Neural cell (in vitro differentiated cells): ENCODE data around the gene ZSCAN9. TPM values are rescaled to one million over a fixed set of nuclear protein-coding genes. Genes with fewer than 3 reads are reported as not detected.

ENCODE experiments used
- H2AFZ ChIP-seq: fragments of 200-600, 300-800 bp; sonication (generic), shearing (Covaris generic); 2 replicates; pipeline ENCODE4 v1.6.0; 2014; ENCODE audit warnings: low read depth, mild to moderate bottlenecking, antibody characterized with exemption, low read length, moderate library complexity
- H3F3A ChIP-seq: fragments of 200-600 bp; shearing (Covaris generic); 2 replicates; pipeline ENCODE4 v1.6.1; 2016; ENCODE audit warnings: mild to moderate bottlenecking, moderate library complexity, mixed read lengths, antibody characterized with exemption, low read length; ENCODE audit not compliant: insufficient read depth, poor library complexity, severe bottlenecking
- H3K27ac ChIP-seq: fragments of 200-600, 300-800 bp; sonication (generic), shearing (Covaris generic); 2 replicates; pipeline ENCODE4 v1.5.1; 2014; ENCODE audit warnings: mild to moderate bottlenecking, low read length, moderate library complexity
- H3K27me3 ChIP-seq: fragments of 300-800, 200-600 bp; sonication (generic), shearing (Covaris generic); 2 replicates; pipeline ENCODE4 v1.6.0; 2014; ENCODE audit warnings: mild to moderate bottlenecking, low read depth, low read length, moderate library complexity; ENCODE audit not compliant: insufficient read depth
- H3K36me3 ChIP-seq: fragments of 300-800, 200-600 bp; sonication (generic), shearing (Covaris generic); 2 replicates; pipeline ENCODE4 v1.5.1; 2014; ENCODE audit warnings: mild to moderate bottlenecking, antibody characterized with exemption, low read length, moderate library complexity; ENCODE audit not compliant: insufficient read depth
- H3K4me2 ChIP-seq: fragments of 300-800, 200-600 bp; sonication (generic), shearing (Covaris generic); 2 replicates; pipeline ENCODE4 v1.6.0; 2014; ENCODE audit warnings: mild to moderate bottlenecking, low read length
- H3K4me3 ChIP-seq: fragments of 300-800, 200-600 bp; sonication (generic), shearing (Covaris generic); 2 replicates; pipeline ENCODE4 v1.5.1; 2014; ENCODE audit warnings: mild to moderate bottlenecking, low read length, moderate library complexity
- H3K79me2 ChIP-seq: fragments of 200-600 bp; shearing (Covaris generic); replicated peaks from 2 replicates; pipeline ENCODE4 v1.6.0; 2014; ENCODE audit warnings: mild to moderate bottlenecking, low read length, moderate library complexity; ENCODE audit not compliant: insufficient read depth
- H3K9ac ChIP-seq: fragments of 300-800, 200-600 bp; sonication (generic), shearing (Covaris generic); 2 replicates; pipeline ENCODE4 v1.6.1; 2016; ENCODE audit warnings: mild to moderate bottlenecking, low read length, mixed read lengths
- H3K9me2 ChIP-seq: fragments of 200-600 bp; shearing (Covaris generic); 2 replicates; pipeline ENCODE4 v1.6.1; 2016; ENCODE audit warnings: mild to moderate bottlenecking, low read length, mixed read lengths; ENCODE audit not compliant: insufficient read depth
- H3K9me3 ChIP-seq: fragments of 200-600, 300-800 bp; sonication (generic), shearing (Covaris generic); 2 replicates; pipeline ENCODE4 v1.6.1; 2016; ENCODE audit warnings: mild to moderate bottlenecking, mixed run types, low read length, moderate library complexity, mixed read lengths
- H4K20me1 ChIP-seq: fragments of 200-600 bp; shearing (Covaris generic); 2 replicates; pipeline ENCODE4 v1.6.1; 2016; ENCODE audit warnings: mild to moderate bottlenecking, mixed run types; ENCODE audit not compliant: insufficient read depth
- EP300 ChIP-seq: fragments of 450-650 bp; conservative IDR thresholded peaks from 2 replicates; pipeline ENCODE4 v1.6.1; 2014; ENCODE audit warnings: antibody characterized with exemption, mild to moderate bottlenecking, moderate library complexity; ENCODE audit not compliant: poor library complexity, severe bottlenecking
- EZH2 ChIP-seq: fragments of 200-600, 300-800 bp; shearing (Covaris generic), sonication (generic); IDR thresholded peaks from 2 replicates; pipeline ENCODE4 v1.6.1; 2014; ENCODE audit warnings: antibody characterized with exemption, low read length, borderline replicate concordance, mild to moderate bottlenecking; ENCODE audit not compliant: insufficient read depth, poor library complexity, severe bottlenecking
- MXI1 ChIP-seq: fragments of 450-650 bp; conservative IDR thresholded peaks from 2 replicates; pipeline ENCODE4 v1.6.1; 2014; ENCODE audit warnings: antibody characterized with exemption, mild to moderate bottlenecking; ENCODE audit not compliant: poor library complexity, severe bottlenecking
- POLR2AphosphoS5 ChIP-seq: IDR thresholded peaks from 2 replicates; pipeline ENCODE4 v1.6.1; 2012
- RAD21 ChIP-seq: fragments of 450-650 bp; conservative IDR thresholded peaks from 2 replicates; pipeline ENCODE4 v1.6.1; 2014; ENCODE audit warnings: antibody characterized with exemption, mild to moderate bottlenecking, moderate library complexity
- SMC3 ChIP-seq: fragments of 450-650 bp; conservative IDR thresholded peaks from 2 replicates; pipeline ENCODE4 v1.6.1; 2014; ENCODE audit warnings: antibody characterized with exemption, mild to moderate bottlenecking, moderate library complexity; ENCODE audit not compliant: poor library complexity
- TAF1 ChIP-seq: IDR thresholded peaks from 2 replicates; pipeline ENCODE4 v1.6.1; 2012; ENCODE audit warnings: low read depth
- polyA plus RNA-seq: library from polyadenylated mRNA; depleted of rRNA; stranded (reverse); fragments of >200 nt; gene quantifications from 2 replicates; pipeline ENCODE4 v1.2.3, GENCODE V29; 2014
- TF ChIP-seq, protein P1 (sequence below): fragments of 450-650 bp; IDR thresholded peaks from 2 replicates; pipeline ENCODE4 v1.5.1; 2014; ENCODE audit warnings: antibody characterized with exemption, mild to moderate bottlenecking, moderate library complexity; ENCODE audit not compliant: poor library complexity, severe bottlenecking
- TF ChIP-seq, protein P2 (sequence below): IDR thresholded peaks from 2 replicates; pipeline ENCODE4 v1.6.1; 2012; ENCODE audit warnings: borderline replicate concordance

The ZSCAN9 gene
- polyA plus RNA-seq, 1 donor from 2014 or later: 102 TPM

DNA sequence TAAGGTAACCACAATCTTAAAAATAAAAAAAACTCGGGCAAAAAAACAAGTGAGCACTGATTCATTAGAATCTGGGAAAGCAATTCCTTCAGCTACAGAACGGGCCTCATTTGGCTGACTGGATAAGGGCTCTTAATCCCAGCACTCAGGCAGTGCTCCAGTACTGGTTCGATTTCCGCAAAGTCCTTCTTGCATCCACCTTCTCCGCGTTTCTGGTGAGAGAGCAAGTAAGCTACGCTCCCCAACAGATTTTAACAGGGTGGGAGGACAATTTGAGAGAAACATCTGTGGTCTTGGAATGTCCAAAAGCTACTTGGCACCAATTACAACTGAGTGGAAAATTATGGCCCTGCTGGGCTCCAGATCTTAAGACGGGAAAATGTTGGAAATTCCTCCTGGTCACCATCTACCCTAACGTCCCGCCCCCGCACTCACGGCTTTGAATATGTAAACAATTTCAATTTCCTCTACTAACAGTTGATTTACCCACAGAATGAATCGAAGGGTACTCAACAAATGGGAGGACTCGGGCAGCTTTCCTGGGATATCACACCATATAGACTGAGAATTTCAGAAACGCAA, 18.1 kb upstream of the ZSCAN9 start:
- H3K79me2 ChIP-seq: no peaks in the 10 kb centered on the region
- H4K20me1 ChIP-seq: no peaks in the 10 kb centered on the region
- H3K27me3 ChIP-seq: peaks cover 76% of the 10 kb centered on the region
- H3K4me2 ChIP-seq: no peak overlapping the region
- H3K36me3 ChIP-seq: no peaks in the 10 kb centered on the region
- H3K4me3 ChIP-seq: peak overlapping the region; percentile 56
- no peak overlapping the region for H3K9ac ChIP-seq
- no peaks in the 10 kb centered on the region for H3F3A ChIP-seq
- TF ChIP-seq, protein P1, sequence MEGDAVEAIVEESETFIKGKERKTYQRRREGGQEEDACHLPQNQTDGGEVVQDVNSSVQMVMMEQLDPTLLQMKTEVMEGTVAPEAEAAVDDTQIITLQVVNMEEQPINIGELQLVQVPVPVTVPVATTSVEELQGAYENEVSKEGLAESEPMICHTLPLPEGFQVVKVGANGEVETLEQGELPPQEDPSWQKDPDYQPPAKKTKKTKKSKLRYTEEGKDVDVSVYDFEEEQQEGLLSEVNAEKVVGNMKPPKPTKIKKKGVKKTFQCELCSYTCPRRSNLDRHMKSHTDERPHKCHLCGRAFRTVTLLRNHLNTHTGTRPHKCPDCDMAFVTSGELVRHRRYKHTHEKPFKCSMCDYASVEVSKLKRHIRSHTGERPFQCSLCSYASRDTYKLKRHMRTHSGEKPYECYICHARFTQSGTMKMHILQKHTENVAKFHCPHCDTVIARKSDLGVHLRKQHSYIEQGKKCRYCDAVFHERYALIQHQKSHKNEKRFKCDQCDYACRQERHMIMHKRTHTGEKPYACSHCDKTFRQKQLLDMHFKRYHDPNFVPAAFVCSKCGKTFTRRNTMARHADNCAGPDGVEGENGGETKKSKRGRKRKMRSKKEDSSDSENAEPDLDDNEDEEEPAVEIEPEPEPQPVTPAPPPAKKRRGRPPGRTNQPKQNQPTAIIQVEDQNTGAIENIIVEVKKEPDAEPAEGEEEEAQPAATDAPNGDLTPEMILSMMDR: no peak
- TF ChIP-seq POLR2AphosphoS5: no peak
- TF ChIP-seq TAF1: no peak
- TF ChIP-seq EZH2: no peak
- no peak for TF ChIP-seq RAD21
- no peak for TF ChIP-seq EP300
- TF ChIP-seq, protein P2, sequence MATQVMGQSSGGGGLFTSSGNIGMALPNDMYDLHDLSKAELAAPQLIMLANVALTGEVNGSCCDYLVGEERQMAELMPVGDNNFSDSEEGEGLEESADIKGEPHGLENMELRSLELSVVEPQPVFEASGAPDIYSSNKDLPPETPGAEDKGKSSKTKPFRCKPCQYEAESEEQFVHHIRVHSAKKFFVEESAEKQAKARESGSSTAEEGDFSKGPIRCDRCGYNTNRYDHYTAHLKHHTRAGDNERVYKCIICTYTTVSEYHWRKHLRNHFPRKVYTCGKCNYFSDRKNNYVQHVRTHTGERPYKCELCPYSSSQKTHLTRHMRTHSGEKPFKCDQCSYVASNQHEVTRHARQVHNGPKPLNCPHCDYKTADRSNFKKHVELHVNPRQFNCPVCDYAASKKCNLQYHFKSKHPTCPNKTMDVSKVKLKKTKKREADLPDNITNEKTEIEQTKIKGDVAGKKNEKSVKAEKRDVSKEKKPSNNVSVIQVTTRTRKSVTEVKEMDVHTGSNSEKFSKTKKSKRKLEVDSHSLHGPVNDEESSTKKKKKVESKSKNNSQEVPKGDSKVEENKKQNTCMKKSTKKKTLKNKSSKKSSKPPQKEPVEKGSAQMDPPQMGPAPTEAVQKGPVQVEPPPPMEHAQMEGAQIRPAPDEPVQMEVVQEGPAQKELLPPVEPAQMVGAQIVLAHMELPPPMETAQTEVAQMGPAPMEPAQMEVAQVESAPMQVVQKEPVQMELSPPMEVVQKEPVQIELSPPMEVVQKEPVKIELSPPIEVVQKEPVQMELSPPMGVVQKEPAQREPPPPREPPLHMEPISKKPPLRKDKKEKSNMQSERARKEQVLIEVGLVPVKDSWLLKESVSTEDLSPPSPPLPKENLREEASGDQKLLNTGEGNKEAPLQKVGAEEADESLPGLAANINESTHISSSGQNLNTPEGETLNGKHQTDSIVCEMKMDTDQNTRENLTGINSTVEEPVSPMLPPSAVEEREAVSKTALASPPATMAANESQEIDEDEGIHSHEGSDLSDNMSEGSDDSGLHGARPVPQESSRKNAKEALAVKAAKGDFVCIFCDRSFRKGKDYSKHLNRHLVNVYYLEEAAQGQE: no peak
- TF ChIP-seq SMC3: no peak
- TF ChIP-seq MXI1: no peak
- no peak overlapping the region for H2AFZ ChIP-seq
- H3K9me2 ChIP-seq: no peaks in the 10 kb centered on the region
- no peaks in the 10 kb centered on the region for H3K9me3 ChIP-seq
- no peak overlapping the region for H3K27ac ChIP-seq

DNA sequence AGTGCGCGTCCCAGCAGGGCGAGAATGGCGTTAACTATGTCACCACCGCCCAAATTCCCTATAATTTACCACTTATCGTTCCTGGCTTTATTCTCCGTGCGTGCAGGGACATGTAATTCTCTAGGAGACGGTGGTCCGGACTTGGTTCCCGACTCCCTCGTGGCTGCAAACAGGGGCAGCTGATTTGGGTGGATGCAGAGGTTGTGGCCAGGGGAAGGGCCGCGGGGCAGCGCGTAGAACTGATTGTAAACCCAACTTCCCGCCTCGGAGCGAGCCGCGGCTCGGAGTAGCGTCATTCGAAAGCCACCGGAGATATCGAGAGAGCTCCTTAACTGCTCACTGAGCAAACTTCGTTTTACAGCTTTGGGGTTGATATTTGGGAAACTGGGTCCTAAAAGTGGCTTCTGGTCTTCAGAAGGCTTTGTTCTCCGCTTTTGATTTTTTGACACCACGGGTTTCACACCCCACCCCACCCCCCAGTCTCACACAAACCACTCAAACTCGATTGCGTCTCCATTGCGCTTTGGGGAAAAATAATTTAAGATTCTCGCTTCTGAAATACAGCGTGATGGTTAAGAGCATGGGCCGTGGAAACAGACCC, 17.5 kb upstream of the ZSCAN9 start:
- Histone ChIP-seq H3K9me3 (no peaks in the 10 kb centered on the region), H2AFZ (no peak overlapping the region), H3K9me2 (no peaks in the 10 kb centered on the region), H3K27ac (no peak overlapping the region), H3F3A (no peaks in the 10 kb centered on the region), H3K4me2 (peak overlapping the region; percentile 27), H3K79me2 (no peaks in the 10 kb centered on the region), H3K9ac (no peak overlapping the region), H3K27me3 (peaks cover 82% of the 10 kb centered on the region), H3K36me3 (no peaks in the 10 kb centered on the region), H4K20me1 (no peaks in the 10 kb centered on the region), H3K4me3 (peak overlapping the region; percentile 56)
- TF ChIP-seq TAF1: no peak
- TF ChIP-seq, protein P2: no peak
- no peak for TF ChIP-seq MXI1
- TF ChIP-seq, protein P1: no peak
- no peak for TF ChIP-seq EZH2
- TF ChIP-seq RAD21: no peak
- TF ChIP-seq POLR2AphosphoS5: no peak
- no peak for TF ChIP-seq EP300
- TF ChIP-seq SMC3: no peak
